GM23338 (cell line): ENCODE data around the gene AGPS. TPM values are rescaled to one million over a fixed set of nuclear protein-coding genes. Genes with fewer than 3 reads are reported as not detected.

Experiments
- ATAC-seq: fragments of 200-7000 bp; cut with Tn5 transposase; 3 replicates; pipeline ENCODE4 v1.9.1; 2020
- DNase-seq: peaks from one replicate; pipeline ENCODE4 v3.0.0-alpha.2; 2015; ENCODE audit warnings: low spot score
- H2AFZ ChIP-seq: fragments of 200-600 bp; sonication (generic); 2 replicates; pipeline ENCODE4 v1.8.0; 2016; ENCODE audit warnings: antibody characterized with exemption, mild to moderate bottlenecking, moderate library complexity
- H3F3A ChIP-seq: fragments of 200-600 bp; sonication (generic); replicated peaks from 2 replicates; pipeline ENCODE4 v1.8.0; 2017; ENCODE audit warnings: antibody characterized with exemption, mixed run types, low read depth
- H3K27ac ChIP-seq: fragments of 200-600 bp; sonication (generic); 2 replicates; pipeline ENCODE4 v1.6.1; 2016; ENCODE audit warnings: low read depth
- H3K27me3 ChIP-seq: fragments of 200-600 bp; sonication (generic); 2 replicates; pipeline ENCODE4 v1.8.0; 2016; ENCODE audit warnings: mild to moderate bottlenecking, mixed run types, moderate library complexity; ENCODE audit not compliant: insufficient read depth
- H3K36me3 ChIP-seq: fragments of 200-600 bp; sonication (generic); 2 replicates; pipeline ENCODE4 v1.8.0; 2016; ENCODE audit warnings: mild to moderate bottlenecking; ENCODE audit not compliant: insufficient read depth
- H3K4me1 ChIP-seq: fragments of 200-600 bp; sonication (generic); 2 replicates; pipeline ENCODE4 v1.8.0; 2016; ENCODE audit warnings: mild to moderate bottlenecking, moderate library complexity; ENCODE audit not compliant: insufficient read depth
- H3K4me2 ChIP-seq: fragments of 200-600 bp; sonication (generic); 2 replicates; pipeline ENCODE4 v1.7.1; 2017; ENCODE audit warnings: mixed run types
- H3K4me3 ChIP-seq: fragments of 200-600 bp; sonication (generic); 2 replicates; pipeline ENCODE4 v1.6.1; 2016; ENCODE audit warnings: mixed run types
- H3K79me2 ChIP-seq: fragments of 200-600 bp; sonication (generic); replicated peaks from 2 replicates; pipeline ENCODE4 v1.8.0; 2017; ENCODE audit warnings: mild to moderate bottlenecking; ENCODE audit not compliant: insufficient read depth
- H3K9me2 ChIP-seq: fragments of 200-600 bp; sonication (generic); 2 replicates; pipeline ENCODE4 v1.8.0; 2017; ENCODE audit not compliant: insufficient read depth
- H4K20me1 ChIP-seq: fragments of 200-600 bp; sonication (generic); replicated peaks from 2 replicates; pipeline ENCODE4 v1.8.0; 2017; ENCODE audit warnings: mild to moderate bottlenecking; ENCODE audit not compliant: insufficient read depth
- H3K27ac Mint-ChIP-seq: 2 replicates; pipeline ENCODE4 v1.8.0; 2020; ENCODE audit warnings: inconsistent platforms, mild to moderate bottlenecking, moderate library complexity, mixed read lengths
- H3K27me3 Mint-ChIP-seq: 3 replicates; pipeline ENCODE4 v1.8.0; 2022; ENCODE audit warnings: low read depth, mild to moderate bottlenecking, moderate library complexity, mixed read lengths, inconsistent platforms; ENCODE audit not compliant: insufficient read depth, poor library complexity
- H3K36me3 Mint-ChIP-seq: 3 replicates; pipeline ENCODE4 v1.8.0; 2021; ENCODE audit warnings: low read depth, mild to moderate bottlenecking, inconsistent platforms, moderate library complexity, mixed read lengths
- H3K4me1 Mint-ChIP-seq: 3 replicates; pipeline ENCODE4 v1.8.0; 2020; ENCODE audit warnings: mild to moderate bottlenecking, inconsistent platforms, mixed read lengths
- H3K4me3 Mint-ChIP-seq: 3 replicates; pipeline ENCODE4 v1.8.0; 2021; ENCODE audit warnings: moderate library complexity, mild to moderate bottlenecking, inconsistent platforms, mixed read lengths
- H3K9me3 Mint-ChIP-seq: 3 replicates; pipeline ENCODE4 v1.8.0; 2020; ENCODE audit warnings: moderate library complexity, mild to moderate bottlenecking, inconsistent platforms, mixed read lengths
- CREB1 ChIP-seq: fragments of 250-450 bp; sonication (Bioruptor Pico); IDR thresholded peaks from 2 replicates; pipeline ENCODE4 v1.5.0; 2020; ENCODE audit warnings: low read depth, mild to moderate bottlenecking, moderate library complexity
- CTCF ChIP-seq, 2 experiments: fragments of 200-600 bp in 1 of 2; sonication (generic) in 1 of 2; conservative IDR thresholded peaks; 2 replicates each; pipeline versions ENCODE4 v1.5.1 to v1.6.1; 2016 to 2017; ENCODE audit warnings: antibody characterized with exemption in 2 of 2, low read depth in 2 of 2, mild to moderate bottlenecking in 2 of 2, moderate library complexity in 1 of 2
- ETS1 ChIP-seq: IDR thresholded peaks from 2 replicates; pipeline ENCODE4 v1.6.1; 2016; ENCODE audit warnings: antibody characterized with exemption
- EZH2 ChIP-seq: fragments of 200-600 bp; sonication (generic); IDR thresholded peaks from one replicate; pipeline ENCODE4 v1.8.0; 2017; ENCODE audit warnings: antibody characterized with exemption, mild to moderate bottlenecking, low read depth; ENCODE audit not compliant: unreplicated experiment
- EZH2phosphoT487 ChIP-seq: fragments of 200-600 bp; sonication (generic); IDR thresholded peaks from one replicate; pipeline ENCODE4 v1.8.1; 2018; ENCODE audit warnings: antibody characterized with exemption; ENCODE audit not compliant: unreplicated experiment
- JUNB ChIP-seq: IDR thresholded peaks from one replicate; pipeline ENCODE4 v1.6.1; 2016; ENCODE audit warnings: antibody characterized with exemption; ENCODE audit not compliant: unreplicated experiment
- NANOG ChIP-seq: IDR thresholded peaks from 2 replicates; pipeline ENCODE4 v1.6.1; 2016; ENCODE audit warnings: antibody characterized with exemption, borderline replicate concordance
- POLR2AphosphoS5 ChIP-seq: IDR thresholded peaks from 2 replicates; pipeline ENCODE4 v1.6.1; 2016; ENCODE audit warnings: antibody characterized with exemption, low read depth
- STAT1 ChIP-seq: IDR thresholded peaks from one replicate; pipeline ENCODE4 v1.6.1; 2016; ENCODE audit warnings: antibody characterized with exemption; ENCODE audit not compliant: unreplicated experiment
- ZNF114 ChIP-seq: fragments of 250-450 bp; sonication (Bioruptor Pico); IDR thresholded peaks from 2 replicates; pipeline ENCODE4 v1.5.0; 2020; ENCODE audit warnings: mild to moderate bottlenecking, moderate library complexity
- ZNF331 ChIP-seq: fragments of 250-450 bp; sonication (Bioruptor Pico); IDR thresholded peaks from 2 replicates; pipeline ENCODE4 v1.5.0; 2020; ENCODE audit warnings: low read depth, mild to moderate bottlenecking, moderate library complexity
- ZNF462 ChIP-seq: fragments of 250-450 bp; sonication (Bioruptor Pico); IDR thresholded peaks from 2 replicates; pipeline ENCODE4 v1.5.0; 2020; ENCODE audit warnings: mild to moderate bottlenecking, moderate library complexity
- polyA plus RNA-seq: library from polyadenylated mRNA; unstranded; fragments of >200 nt; fragmentation: Nextera tagmentation; extraction: Ambion mirVana; gene quantifications from 2 replicates; pipeline ENCODE4 v1.2.1, GENCODE V29; 2016
- total RNA-seq: library from RNA; depleted of rRNA; stranded (reverse); fragments of >200 nt; shearing (Covaris generic); gene quantifications from 2 replicates; pipeline ENCODE4 v1.2.3, GENCODE V29; 2014
- TF ChIP-seq, protein P1 (sequence below): IDR thresholded peaks from one replicate; pipeline ENCODE4 v1.6.1; 2018; ENCODE audit warnings: antibody characterized with exemption; ENCODE audit not compliant: unreplicated experiment

The AGPS gene
- total and polyA plus RNA-seq, 2 experiments from 2014 or later = 14.6 to 73.2 TPM

DNA sequence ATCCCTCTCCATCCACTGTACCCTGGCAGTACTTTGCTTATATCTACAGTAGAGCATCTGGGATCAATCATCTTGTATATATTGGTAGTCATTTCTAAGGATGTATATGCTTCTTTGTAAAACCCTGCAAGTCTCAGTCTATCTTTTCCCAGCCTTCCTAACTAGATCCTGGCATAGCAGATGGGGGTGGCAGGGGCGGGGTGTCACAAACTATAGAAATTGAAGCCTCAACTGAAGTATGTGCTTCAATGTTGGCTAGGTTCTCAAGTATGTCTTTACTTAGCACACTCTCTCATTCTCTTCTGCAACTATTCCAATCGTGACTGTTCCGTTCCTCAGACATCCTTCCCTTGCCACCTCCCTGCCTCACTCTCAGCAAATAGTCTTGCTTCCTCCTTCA lies 30.1 kb upstream of the AGPS start:
- no peaks in the 10 kb centered on the region for H4K20me1 ChIP-seq
- TF ChIP-seq ETS1 = no peak
- no peak for TF ChIP-seq CTCF (conservative IDR thresholded peaks at IDR 0.05; ENCODE audit: low read depth in 2 of 2)
- no peak for TF ChIP-seq STAT1
- no peak for TF ChIP-seq ZNF462 (CRISPR knock-in tag)
- no peak for TF ChIP-seq JUNB
- TF ChIP-seq EZH2 = no peak
- TF ChIP-seq ZNF114 (CRISPR knock-in tag) = no peak
- no peak for TF ChIP-seq NANOG
- no peak for TF ChIP-seq EZH2phosphoT487
- no peak for TF ChIP-seq ZNF331 (CRISPR knock-in tag)
- no peak for TF ChIP-seq CREB1 (CRISPR knock-in tag)
- TF ChIP-seq, protein P1, sequence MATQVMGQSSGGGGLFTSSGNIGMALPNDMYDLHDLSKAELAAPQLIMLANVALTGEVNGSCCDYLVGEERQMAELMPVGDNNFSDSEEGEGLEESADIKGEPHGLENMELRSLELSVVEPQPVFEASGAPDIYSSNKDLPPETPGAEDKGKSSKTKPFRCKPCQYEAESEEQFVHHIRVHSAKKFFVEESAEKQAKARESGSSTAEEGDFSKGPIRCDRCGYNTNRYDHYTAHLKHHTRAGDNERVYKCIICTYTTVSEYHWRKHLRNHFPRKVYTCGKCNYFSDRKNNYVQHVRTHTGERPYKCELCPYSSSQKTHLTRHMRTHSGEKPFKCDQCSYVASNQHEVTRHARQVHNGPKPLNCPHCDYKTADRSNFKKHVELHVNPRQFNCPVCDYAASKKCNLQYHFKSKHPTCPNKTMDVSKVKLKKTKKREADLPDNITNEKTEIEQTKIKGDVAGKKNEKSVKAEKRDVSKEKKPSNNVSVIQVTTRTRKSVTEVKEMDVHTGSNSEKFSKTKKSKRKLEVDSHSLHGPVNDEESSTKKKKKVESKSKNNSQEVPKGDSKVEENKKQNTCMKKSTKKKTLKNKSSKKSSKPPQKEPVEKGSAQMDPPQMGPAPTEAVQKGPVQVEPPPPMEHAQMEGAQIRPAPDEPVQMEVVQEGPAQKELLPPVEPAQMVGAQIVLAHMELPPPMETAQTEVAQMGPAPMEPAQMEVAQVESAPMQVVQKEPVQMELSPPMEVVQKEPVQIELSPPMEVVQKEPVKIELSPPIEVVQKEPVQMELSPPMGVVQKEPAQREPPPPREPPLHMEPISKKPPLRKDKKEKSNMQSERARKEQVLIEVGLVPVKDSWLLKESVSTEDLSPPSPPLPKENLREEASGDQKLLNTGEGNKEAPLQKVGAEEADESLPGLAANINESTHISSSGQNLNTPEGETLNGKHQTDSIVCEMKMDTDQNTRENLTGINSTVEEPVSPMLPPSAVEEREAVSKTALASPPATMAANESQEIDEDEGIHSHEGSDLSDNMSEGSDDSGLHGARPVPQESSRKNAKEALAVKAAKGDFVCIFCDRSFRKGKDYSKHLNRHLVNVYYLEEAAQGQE = no peak
- no peak for TF ChIP-seq POLR2AphosphoS5
- Mint-ChIP-seq H3K27me3 (peaks cover 4% of the 10 kb centered on the region), H3K4me3 (no peak overlapping the region), H3K9me3 (no peaks in the 10 kb centered on the region), H3K27ac (no peak overlapping the region), H3K36me3 (no peaks in the 10 kb centered on the region), H3K4me1 (0 out of 3 replicates have a peak, but pooled peaks cover 2% of the 10 kb centered on the region)
- no peak overlapping the region for H2AFZ ChIP-seq
- no peaks in the 10 kb centered on the region for H3K36me3 ChIP-seq
- no peak overlapping the region for H3K4me2 ChIP-seq
- H3K27ac ChIP-seq = no peak overlapping the region
- no peaks in the 10 kb centered on the region for H3K27me3 ChIP-seq
- no peaks in the 10 kb centered on the region for H3F3A ChIP-seq
- no peaks in the 10 kb centered on the region for H3K9me2 ChIP-seq
- no peak overlapping the region for H3K4me3 ChIP-seq
- no peaks in the 10 kb centered on the region for H3K79me2 ChIP-seq
- ATAC-seq (no peak), DNase-seq (no peak)
- 0 out of 2 replicates have a peak, but pooled peaks cover 3% of the 10 kb centered on the region for H3K4me1 ChIP-seq
